DLD1 (cell line): ENCODE measurements around the gene FAM156B.
"Not testable (repeated sequence)": the region's sequence is repeated elsewhere in the genome, so short reads cannot be mapped to it uniquely, and the experiment has no call there.

Source experiments
- in situ Hi-C: cut with HindIII; loops from 2 replicates; pipeline ENCODE4 v1.10.0; 2017; ENCODE audit warnings: low sequenced_read_pairs

The FAM156B gene

GRCh38 chrX:52923781-52924241 is 26.7 kb downstream of the FAM156B start:
- in situ Hi-C loops = no loop called here

- in situ Hi-C loops = not testable (repeated sequence)
These were observed 33.1 kb downstream of the FAM156B start for GRCh38 chrX:52930214-52930613.

GRCh38 chrX:52933213-52933612 is 36.1 kb downstream of the FAM156B start:
- in situ Hi-C loops = no loop called here

- in situ Hi-C loops = no loop called here
These were observed 37.0 kb downstream of the FAM156B start for GRCh38 chrX:52933976-52934703.

- in situ Hi-C loops = no loop called here
These were observed 37.8 kb downstream of the FAM156B start for GRCh38 chrX:52934704-52935469.

- in situ Hi-C loops = not testable (repeated sequence)
These were observed 38.3 kb downstream of the FAM156B start for GRCh38 chrX:52935470-52935784.

GRCh38 chrX:52940704-52941103 is 43.6 kb downstream of the FAM156B start:
- in situ Hi-C loops = not testable (repeated sequence)

- in situ Hi-C loops = not testable (repeated sequence)
These were observed 44.6 kb downstream of the FAM156B start for GRCh38 chrX:52941728-52942127.

GRCh38 chrX:52945838-52946494 is 48.8 kb downstream of the FAM156B start:
- in situ Hi-C loops = not testable (repeated sequence)

GRCh38 chrX:52947501-52947900 is 50.4 kb downstream of the FAM156B start:
- in situ Hi-C loops = not testable (repeated sequence)

GRCh38 chrX:52948265-52948664 is 51.1 kb downstream of the FAM156B start:
- in situ Hi-C loops = not testable (repeated sequence)

GRCh38 chrX:52949325-52949724 is 52.2 kb downstream of the FAM156B start:
- in situ Hi-C loops = not testable (repeated sequence)

GRCh38 chrX:52949884-52950283 is 52.8 kb downstream of the FAM156B start:
- in situ Hi-C loops = not testable (repeated sequence)
